H1 (cell line): ENCODE results near the gene STK39. TPM values are rescaled to one million over a fixed set of nuclear protein-coding genes. Genes with fewer than 3 reads are reported as not detected.

ENCODE experiments used
- BRCA1 ChIP-seq: IDR thresholded peaks from 2 replicates; pipeline ENCODE4 v1.6.1; 2012; ENCODE audit warnings: low read depth, low read length, improper control_type of control experiment
- CEBPB ChIP-seq: IDR thresholded peaks from 2 replicates; pipeline ENCODE4 v1.6.1; 2012; ENCODE audit warnings: low read depth, low read length
- POU5F1 ChIP-seq: IDR thresholded peaks from 2 replicates; pipeline ENCODE4 v1.6.1; 2011; ENCODE audit warnings: low read depth, mild to moderate bottlenecking, low read length, moderate library complexity
- SP2 ChIP-seq: IDR thresholded peaks from 2 replicates; pipeline ENCODE4 v1.6.1; 2012; ENCODE audit warnings: mild to moderate bottlenecking, low read length, inconsistent platforms
- SRF ChIP-seq: IDR thresholded peaks from 2 replicates; pipeline ENCODE4 v1.6.1; 2011; ENCODE audit warnings: mild to moderate bottlenecking, low read depth, low read length, moderate library complexity
- TBP ChIP-seq: IDR thresholded peaks from 2 replicates; pipeline ENCODE4 v1.6.1; 2011; ENCODE audit warnings: low read depth, low read length, improper control_type of control experiment
- polyA plus RNA-seq, 7 experiments: library from polyadenylated mRNA; depleted of rRNA in 3 of 7; stranded (reverse) in 5 of 7; unstranded in 2 of 7; fragments of >200 nt in 5 of 7; fragments of 200-250 nt in 2 of 7; gene quantifications; 1 replicate in 5 of 7; 2 replicates in 1 of 7; 4 replicates in 1 of 7; pipeline versions ENCODE4 v1.2.1 to v1.2.3, GENCODE V29; 2011 to 2013; ENCODE audit warnings: missing spikeins in 2 of 7, mixed read lengths in 2 of 7
- total RNA-seq: library from RNA; stranded (reverse); fragmentation: NEBNext Ultra II Directional; extraction: Animal tissue kit (Norgen Biotek cat#: 25700); gene quantifications from 2 replicates; pipeline ENCODE4 v1.2.1, GENCODE V29; 2021

Gene STK39
- total and polyA plus RNA-seq, 2 of the 8 experiments (the other 6 are each of a cell fraction or from before 2014, with no cell fraction given), result 13.7 to 23.8 TPM

DNA sequence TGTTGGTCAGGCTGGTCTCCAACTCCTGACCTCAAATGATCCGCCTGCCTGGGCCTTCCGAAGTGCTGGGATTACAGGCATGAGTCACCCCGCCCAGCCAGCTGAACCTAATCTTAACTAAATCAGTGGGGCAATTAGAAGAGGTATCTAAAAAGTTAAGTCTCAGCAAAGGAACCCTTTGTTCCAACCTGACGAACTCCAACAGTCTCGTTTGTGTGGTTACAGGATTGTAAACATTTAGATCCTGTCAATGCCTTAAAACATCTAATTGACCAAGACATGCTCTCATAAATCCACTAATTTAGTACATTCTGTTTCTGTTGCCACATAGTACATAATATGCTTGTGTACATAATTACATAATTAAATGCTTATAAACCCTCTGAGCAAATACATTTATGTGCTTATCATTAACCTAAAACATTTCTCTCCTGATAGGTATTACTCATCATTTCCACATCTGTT lies 31.1 kb upstream of the STK39 start (continued):
- no peak for TF ChIP-seq CEBPB
- no peak for TF ChIP-seq BRCA1
- no peak for TF ChIP-seq TBP
- TF ChIP-seq SRF, result no peak
- no peak for TF ChIP-seq SP2
- no peak for TF ChIP-seq POU5F1
